ENCODE data around the gene IL32.
"Not testable (repeated sequence)": the region's sequence is repeated elsewhere in the genome, so short reads cannot be mapped to it uniquely, and the experiment has no call there.

The IL32 gene

DNA sequence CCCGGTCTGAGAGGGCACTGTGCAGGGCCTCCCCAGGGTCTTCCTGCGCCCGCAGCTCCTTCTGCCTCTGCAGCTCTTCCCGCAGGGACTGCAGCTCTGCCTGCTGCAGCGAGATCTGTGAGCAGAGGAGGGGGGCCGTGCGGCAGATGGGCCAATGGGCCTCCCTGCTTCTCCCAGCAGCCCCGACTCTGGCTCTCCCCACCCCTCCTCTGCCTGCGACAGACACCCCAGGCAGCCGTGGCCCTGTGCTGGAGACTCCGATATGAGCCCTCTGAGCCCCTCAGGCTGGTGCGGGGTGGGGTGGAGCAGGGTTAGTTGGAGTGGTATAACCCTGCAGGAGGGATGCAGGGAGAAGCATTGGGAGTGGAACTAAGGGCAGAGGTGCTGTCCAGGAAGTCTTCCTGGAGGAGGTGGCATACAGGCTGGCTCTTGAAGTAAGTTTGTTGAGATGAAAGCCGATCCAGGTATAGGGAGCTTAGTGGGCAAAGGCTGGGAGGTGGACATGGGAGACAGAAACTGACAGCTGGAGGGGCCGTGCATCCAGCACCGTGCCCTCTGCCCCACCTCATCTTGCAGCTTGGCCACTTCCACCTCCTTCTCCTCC, 36.6 kb upstream of the IL32 start:
- no peak for DNase-seq

DNA sequence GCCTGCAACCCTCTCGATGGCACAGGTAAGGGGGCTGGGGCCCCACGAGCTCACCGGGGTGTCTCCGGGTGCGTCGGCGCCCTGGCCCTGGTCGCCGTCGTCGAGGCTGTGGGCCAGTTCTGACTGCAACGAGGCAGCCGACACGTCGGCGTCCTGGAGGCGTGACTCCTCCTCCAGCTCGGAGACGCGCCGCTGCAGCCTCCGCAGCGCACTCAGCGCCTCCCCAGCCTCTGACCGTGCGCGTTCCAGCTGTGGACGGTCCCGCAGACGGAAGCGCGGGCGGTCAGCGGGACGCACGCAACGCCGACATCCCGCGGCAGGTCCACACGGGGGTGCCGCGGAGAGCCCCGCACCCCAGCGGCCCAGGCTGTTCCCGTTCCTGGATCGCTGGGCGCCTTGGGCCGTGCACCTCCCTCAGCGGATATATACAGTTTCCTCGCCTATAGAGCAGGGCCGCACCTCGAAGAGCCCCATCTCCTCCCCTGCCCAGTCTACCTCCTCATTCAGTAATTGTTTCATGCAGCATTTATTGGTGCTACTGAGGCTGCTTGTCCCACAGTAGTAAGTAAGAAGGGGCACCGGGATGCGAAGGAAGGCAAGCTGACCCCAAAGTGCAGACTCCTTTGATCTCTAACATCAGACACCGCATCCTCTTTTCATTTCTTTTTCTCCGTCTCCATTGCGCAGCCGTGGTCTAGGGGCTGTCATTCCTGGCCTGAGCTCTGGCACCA, 35.8 kb upstream of the IL32 start:
- DNase-seq, result no peak

DNA sequence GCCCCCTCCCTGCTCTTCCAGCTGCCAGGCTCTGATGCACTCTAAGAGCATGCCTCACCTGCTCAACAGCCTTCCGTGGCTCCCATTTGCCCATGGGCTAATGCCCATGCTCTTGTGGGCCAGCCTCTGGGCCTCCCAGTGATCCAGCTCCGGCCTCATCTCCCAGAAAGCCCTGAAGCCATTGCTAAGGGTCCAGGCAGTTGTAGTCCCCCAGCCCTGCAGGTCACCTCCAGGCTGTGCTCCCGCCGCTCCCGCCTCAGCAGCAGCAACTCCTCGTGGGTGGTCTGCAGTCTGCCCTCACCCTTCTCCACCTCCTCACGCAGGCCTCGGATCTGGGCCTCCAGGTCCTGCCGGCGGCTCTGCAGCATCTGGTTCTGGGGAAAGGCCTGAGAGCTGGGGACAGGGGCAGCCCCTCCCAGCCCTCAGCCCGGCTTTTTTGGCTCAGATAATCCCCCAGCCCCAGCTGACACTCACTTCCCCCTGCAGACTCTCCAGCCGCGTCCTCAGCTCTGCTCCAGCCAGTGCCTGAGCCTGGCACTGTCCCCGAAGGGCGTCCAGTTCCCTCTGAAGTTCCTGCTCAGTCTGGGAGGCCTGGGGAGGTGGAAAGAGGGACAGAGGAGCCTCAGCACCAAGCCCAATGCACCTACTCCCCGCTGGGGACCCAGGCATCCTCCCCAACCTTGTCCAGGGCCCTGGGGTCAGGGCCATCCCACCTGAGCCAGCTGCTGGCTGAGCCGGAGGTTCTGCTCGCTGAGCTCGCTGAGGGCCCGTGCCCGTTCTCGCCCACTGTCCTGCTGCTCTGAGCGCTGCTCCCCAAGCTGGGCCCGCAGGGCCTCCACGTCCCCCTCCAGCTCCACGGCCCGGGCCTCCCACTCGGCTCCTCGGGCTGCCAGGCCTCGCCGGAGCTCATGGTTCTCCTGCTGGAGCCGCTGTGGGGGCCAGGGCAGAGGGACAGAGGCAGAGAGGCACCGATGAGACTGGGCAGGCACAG, 34.9 kb upstream of the IL32 start:
- DNase-seq, result no peak

DNA sequence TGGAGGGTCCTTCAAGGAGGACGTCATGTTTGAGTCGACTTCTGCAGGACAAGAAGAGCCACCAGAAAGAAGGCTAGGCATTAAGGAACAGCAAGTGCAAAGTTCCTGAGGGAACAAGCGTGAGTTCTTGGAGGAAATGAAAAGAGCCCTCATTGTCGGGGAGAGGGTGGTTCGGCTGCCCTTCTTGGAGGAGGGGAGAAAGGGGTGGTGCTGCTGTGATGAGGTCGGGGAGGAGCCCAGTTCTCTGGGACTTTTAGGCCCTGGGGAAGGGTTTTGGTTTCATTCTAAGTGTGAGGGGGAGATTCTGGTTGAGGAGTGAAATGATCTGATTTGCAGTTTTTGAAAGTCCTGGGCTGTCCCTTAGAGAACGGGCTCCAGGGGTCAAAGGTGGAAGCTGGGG, 32.8 kb upstream of the IL32 start:
- no peak for DNase-seq

DNA sequence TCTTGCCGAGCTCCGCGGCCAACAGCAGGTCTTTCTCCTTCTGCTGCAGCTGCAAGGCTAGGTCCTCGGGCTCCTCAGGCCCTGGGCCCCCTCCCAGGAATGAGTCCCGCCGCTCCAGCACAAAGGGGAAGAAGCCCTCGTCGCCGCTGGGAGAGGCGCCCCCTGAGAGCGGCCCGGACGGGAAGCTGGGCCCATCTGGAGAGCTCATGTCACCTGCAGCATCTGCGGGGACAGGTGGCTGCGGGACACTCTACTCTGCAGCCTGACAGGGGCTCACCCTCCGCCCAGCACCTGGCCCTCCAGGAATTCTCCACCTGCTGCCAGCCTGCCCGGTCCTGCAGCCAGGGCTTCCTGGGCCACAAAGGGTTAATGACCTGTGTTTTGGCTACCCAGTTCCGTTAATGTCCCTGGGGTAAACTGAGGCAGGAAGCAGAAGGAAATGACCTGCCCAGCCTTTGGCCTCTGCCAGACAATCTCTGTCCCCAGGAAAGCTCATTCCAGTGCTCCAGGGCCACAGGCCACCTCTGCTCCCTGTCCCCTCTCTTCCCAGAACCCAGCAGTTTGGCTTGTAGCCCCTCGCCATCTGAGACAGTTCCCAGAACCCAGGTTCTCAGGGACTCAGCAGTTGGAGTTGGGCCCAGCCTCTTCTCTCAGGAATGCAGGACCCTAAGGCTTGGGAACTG, 30.0 kb upstream of the IL32 start:
- no peak for DNase-seq

DNA sequence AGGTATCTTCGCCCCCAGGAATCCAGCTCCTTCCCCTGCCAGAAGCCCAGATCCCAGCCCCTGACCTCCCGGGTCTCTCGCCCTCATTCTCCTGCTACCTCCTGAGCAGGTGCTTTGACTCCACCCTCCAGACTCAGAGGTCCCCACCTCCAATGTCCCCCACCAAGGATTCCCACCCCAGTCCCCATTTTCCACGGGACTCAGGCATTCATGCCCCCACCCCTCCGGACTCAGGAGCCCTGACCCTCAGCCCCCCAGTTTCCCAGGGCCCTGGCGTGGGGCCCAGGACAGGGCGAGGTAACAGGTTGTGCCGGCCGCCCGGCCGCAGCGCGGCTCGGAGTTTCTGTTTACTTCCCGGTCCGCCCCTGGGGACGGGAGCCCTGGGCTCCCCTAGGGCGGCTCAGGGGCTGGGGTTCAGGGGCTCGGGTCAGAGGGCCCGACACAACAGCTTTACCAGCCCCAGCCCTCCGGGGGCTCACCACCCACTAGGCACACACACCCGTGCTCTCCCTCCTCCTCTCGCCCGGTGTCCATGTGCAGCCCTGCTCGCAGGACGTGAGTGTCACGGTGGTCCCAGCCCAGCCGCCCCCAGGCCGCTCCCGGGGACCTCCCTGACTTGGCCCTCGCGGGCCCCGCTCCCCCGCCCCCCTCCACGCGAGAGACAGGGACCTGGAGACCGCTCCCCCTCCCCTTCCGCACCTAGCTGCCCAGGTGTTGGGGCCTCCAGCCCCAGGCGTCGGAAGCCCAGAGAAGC, 29.3 kb upstream of the IL32 start:
- no peak for DNase-seq

DNA sequence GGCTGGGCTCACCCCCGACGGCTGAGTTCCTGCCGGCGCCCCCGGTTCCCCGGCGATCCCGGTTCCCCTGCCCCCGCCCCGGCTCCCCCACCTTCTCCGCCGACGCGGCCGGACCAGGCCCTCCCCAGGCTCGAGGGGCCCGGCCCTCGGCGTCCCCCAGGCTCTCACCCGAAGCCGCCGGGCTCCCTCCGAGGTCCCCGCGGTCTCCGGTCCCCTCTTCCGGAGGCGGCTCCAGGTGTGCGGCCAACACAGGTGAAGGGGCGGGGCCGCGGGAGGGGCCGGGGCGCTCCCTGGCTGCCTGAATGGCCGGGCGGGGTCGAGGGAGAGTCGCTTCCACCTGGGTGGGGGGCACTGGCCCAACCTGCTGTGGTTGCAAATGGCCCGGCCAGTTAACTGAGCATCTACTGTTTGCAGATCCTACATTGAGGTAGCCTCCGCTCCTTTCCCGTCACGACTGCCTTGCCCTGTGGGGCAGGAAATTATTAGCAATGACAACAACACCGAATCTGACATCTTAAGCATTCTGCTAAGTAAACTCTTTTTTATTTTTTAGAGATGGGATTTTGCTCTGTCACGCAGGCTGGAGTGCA, 28.6 kb upstream of the IL32 start, which contains the start of gene BICDL2:
Gene BICDL2 (minus strand): TSS at position 219 of the 590 bp plus-strand sequence. CDS start 1,448 bp downstream, outside the sequence.
- DNase-seq, result no peak

DNA sequence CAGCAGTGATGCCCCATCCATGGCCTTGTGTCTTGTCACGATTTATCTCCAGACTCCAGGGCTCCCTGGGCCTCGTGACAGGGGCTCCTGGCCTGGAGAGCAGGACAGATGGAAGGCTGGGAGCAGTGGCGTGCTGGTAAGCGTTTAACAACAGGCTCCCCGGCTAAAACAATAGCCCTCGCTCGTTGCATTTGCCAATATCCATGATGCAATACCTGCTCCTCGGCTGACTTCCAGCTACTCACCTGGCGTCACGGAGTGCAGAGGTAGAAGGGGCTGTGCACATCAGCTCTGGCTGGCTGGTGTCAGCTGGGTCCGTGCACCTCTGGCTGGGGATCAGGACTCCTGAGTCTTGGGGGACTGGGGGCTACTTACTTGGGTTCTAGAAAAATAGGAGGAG, 27.2 kb upstream of the IL32 start:
- no peak for DNase-seq

DNA sequence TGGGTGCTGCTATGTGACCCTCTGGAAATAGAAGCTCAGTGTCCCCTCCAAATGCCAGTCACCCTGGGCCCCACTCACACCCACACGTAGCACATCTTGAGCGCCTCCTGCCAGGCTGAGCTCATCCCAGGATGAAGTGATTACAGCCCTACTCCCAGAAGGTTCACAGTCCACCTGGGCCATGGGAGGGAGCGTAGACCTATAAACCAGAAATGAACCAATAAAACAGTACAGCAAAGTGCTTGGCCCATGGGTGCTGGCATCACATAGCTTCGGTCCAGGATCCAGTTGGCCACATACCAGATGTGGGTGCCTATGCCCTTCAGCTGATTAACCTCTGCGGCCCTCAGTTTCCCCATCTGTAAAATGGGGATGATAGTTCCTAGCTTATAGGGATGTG, 26.5 kb upstream of the IL32 start:
- DNase-seq, result no peak

DNA sequence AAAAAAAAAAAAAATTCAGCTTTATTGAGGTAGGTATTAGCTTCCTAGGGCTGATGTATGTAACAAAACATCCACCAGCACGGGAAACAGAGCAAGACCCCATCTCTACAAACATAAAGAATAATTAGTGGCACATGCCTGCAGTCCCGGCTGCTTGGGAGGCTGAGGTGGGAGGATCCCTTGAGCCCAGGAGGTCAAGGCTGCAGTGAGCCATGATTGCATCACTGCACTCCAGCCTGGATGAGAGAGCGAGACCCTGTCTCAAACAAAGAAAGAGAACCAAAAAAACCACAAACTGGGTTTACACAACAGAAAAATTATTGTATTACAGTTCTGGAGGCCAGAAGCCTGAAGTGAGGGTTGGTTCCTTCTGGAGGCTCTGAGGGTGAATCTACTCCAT, 23.1 kb upstream of the IL32 start:
- no peak for DNase-seq

DNA sequence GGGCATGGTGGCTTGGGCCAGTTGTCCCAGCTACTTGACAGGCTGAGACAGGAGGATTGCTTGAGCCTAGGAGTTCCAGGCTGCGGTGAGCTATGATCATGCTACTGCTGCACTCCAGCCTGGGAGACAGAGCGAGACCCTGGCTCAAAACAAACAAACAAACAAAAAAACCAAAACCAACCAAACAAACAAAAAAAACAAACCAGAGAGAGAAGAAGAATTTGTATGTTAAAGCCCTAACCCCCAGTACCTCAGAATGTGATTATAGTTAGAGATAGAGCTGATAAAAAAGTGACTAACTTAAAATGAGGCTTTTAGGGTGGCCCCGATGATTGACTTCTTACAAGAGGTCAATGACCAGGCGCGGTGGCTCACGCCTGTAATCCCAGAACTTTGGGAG, 20.7 kb upstream of the IL32 start:
- no peak for DNase-seq

DNA sequence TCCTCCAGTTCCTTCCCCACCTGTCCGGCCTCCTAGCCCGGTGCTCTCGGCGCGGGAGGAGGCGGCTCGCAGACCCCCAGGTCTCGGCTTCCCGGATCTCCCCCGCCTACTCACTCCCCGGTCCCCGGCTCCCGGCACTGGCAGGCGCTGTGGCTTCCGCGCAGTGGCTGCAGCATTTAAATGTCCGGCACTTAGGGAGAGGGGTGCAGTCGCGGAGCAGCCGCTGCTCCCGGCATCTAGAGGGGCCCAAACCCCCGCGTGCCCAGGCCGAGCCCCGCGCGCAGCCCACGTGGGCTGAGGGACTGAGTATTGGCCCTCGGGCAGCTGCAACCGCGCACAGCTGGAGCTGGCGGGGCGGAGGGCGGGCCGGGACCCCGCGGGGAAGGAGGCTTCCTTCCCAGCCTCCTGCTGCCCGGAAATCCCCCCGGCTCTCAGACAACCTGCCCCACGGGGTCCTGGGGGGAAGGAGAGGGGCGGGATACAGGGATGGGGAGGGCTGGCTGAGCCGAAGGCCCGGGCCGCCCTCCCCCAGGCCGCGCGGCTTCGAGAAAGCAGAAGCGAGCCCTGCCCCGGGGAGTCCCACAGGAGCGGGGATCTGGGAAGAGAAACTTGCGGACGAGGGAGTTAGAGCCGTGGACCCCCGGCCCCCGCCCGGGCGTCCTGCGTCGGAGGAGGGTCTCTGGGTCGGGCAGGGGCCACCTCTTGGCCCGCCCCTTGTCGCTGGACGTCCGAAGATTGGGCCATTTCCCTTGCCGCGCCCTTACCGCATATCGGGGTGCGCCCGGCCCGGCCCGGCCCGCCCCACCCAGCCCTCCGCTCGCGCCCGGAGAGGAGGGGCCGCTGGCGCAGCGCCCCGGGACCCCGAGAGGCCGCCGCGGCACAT, 19.4 kb upstream of the IL32 start, which contains the start of gene MMP25:
Gene MMP25 (plus strand): TSS at position 804 of the 883 bp plus-strand sequence. CDS start 357 bp downstream, outside the sequence.
- DNase-seq, result no peak

DNA sequence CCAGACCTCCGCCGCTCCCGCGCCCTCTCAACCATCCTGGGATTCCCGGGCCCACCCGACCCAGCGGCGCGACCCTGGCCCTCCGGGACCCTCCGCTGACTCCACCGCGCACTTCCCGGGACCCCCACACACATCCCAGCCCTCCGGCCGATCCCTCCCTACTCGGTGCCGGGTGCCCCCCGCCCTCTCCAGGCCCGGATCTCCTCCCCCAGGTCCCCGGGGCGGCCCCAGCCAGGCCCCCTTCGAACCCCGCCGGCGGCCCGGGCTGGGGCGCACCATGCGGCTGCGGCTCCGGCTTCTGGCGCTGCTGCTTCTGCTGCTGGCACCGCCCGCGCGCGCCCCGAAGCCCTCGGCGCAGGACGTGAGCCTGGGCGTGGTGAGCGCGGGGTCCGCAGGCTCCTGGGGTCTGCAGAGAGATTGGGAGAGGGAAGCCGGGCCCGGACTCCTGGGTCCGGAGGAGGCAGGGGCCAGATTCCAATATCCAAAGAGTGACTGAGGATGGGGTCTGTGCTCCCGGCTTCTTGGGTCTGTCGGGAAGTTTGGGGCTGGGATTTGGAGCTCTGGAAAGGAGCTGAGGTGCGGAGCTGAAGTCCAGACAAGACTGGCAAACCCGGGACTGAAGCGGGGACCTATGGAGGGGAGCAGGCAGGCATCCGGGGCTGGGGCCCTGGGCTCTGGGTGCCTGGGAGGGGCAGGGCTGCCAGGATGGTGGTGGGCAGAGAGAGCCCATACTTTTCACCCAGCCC, 18.6 kb upstream of the IL32 start:
- DNase-seq, result no peak

DNA sequence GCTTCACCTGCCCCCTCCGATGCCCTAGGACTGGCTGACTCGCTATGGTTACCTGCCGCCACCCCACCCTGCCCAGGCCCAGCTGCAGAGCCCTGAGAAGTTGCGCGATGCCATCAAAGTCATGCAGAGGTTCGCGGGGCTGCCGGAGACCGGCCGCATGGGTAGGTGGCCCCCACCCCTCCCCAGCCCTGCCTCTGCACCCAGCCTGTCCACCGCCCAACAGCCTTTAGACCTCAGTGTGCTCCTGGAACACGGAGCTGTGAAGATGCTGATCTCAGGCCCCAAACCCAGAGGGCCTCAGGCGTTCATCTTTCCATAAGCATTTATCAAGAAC, 18.1 kb upstream of the IL32 start:
- DNase-seq, result no peak

DNA sequence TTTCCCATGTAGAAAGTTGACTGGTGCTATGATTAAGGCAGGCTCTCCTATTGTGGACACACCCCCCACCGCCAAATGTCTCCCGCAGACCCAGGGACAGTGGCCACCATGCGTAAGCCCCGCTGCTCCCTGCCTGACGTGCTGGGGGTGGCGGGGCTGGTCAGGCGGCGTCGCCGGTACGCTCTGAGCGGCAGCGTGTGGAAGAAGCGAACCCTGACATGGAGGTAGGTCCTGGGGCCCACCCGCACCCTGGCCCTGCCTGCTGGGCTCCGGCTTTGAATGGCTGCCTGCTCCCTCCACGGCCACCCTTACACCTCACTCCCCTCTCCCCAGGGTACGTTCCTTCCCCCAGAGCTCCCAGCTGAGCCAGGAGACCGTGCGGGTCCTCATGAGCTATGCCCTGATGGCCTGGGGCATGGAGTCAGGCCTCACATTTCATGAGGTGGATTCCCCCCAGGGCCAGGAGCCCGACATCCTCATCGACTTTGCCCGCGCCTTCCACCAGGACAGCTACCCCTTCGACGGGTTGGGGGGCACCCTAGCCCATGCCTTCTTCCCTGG, 15.4 kb upstream of the IL32 start:
- DNase-seq, result no peak

DNA sequence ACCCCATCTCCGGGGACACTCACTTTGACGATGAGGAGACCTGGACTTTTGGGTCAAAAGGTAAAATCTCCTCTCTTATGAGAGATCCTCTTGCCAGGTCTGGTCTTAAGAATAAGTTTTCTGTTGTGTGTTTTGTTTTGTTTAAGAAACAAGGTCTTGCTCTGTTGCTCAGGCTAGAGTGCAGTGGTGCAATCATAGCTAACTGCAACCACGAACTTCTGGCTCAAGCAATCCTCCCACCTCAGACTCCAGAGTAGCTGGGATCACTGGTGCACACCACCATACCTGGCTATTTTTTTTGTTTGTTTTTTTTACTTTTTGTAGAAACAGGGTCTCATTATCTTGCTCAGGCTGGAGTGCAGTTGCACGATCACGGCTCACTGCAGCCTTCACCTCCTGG, 15.0 kb upstream of the IL32 start:
- no peak for DNase-seq

DNA sequence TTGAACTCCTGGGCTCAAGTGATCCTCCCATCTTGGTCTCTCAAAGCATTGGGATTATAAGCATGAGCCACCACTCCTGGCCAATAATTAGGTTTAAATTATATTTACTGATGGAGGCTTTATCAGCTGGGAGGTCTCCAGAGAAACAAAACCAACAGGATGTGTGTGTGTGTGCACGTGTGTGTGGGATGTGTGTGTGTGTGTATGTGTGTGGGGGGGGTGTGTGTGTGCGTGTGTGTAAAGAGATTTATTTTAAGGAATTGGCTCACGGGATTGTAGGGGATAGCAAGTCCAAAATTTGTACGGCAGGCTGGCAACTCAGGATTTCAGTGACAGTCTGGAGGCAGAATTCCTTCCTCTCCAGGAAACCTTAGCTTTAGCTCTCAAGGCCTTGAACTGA, 14.4 kb upstream of the IL32 start:
- no peak for DNase-seq

DNA sequence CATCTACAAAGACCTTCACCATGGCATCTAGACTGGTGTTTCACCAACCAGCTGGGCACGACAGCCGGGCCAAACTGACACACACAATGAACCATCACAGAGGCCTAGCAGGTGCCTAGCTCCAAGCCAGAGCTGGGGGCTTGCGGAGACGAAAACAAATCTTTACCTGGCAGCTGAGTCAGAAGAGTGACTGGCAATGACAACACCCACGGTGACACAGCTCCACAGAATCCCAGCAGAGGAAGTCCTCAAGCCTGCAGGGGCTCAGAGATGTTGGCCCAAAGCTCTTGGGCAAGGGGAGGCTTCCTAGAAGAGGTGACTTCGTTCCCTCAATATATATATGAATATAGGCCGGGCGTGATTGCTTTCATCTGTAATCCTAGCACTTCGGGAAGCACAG, 13.9 kb upstream of the IL32 start:
- no peak for DNase-seq

DNA sequence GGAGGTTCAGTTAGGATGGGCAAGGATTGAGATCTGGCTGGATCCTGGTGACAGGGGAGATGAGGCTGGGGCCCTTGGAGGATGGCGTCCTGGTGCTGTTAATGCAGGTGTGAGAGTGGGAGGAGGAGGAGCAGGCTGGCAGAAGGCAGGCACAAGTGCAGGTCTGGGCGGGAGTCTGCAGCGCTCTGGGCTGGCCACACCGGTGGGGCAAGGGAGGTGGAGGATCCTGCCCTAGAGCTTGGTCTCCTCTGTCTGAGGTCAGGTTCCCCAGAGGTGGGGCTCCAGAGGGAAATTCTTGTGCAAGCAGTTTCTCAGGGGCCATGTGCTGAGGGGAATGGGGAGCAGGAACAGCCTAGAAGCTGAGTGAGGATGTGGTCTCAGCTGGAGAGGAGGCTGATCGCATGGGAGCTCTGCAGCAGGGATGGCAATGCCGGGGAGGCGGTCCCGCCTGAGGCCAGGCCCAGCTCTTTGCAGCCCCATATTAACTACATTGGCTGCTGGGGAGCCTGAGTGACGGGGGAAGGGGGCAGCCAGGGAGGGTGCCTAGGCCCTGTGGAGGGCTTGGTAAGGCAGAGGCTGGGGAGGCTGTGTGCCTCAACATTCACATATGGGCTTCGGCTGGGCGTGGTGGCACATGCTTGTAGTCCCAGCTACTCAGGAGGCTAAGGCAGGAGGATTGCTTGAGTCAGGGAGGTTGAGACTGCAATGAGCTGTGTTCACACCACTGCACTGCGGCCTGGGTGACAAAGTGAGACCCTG, 12.7 kb upstream of the IL32 start:
- not testable (repeated sequence) for DNase-seq

Measured in CD4-positive, alpha-beta T cell treated with Interleukin-4 for 4 hours (primary cell).